Measurements from ENCODE around the gene RALGAPA1. TPM values are rescaled to one million over a fixed set of nuclear protein-coding genes. Genes with fewer than 3 reads are reported as not detected.

The RALGAPA1 gene
- total RNA-seq, 6 experiments from 2014 or later: 12.1 to 16.1 (median 13.2) TPM

GRCh38 chr14:35576856-35577255 is 232.2 kb downstream of the RALGAPA1 start:
- Mint-ChIP-seq H3K27me3 (ENCODE audit: insufficient read depth) (no peaks in the 10 kb centered on the region), H3K4me3 (no peak overlapping the region), H3K36me3 (ENCODE audit: low read depth) (no peaks in the 10 kb centered on the region), H3K4me1 (ENCODE audit: low read depth) (no peaks in the 10 kb centered on the region), H3K9me3 (no peaks in the 10 kb centered on the region), H3K27ac (no peak overlapping the region)
- DNase-seq: no peak
- TF ChIP-seq CTCF (IDR thresholded peaks at IDR 0.05): no peak

DNA sequence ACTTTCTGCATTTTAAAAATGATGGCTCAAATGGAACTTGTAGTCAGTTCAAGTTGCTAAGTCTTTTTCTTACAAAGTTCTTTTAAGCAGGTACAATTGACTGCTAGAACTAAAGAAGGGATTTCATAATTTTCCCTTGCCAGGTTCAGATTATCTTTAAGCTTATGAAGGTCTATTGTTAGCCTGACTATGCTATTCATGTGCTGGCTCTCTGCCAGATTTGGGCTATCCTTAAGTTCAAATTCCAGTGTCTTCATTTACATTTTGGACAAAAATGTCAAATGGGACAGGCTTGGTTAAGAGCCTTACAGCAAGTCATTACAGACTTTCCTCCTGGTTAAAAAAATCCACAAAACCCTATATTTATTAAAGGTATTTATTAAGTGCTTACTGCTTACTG is 232.8 kb downstream of the RALGAPA1 start:
- no peak for DNase-seq
- H3K4me1 Mint-ChIP-seq (ENCODE audit: low read depth): no peaks in the 10 kb centered on the region
- no peaks in the 10 kb centered on the region for H3K36me3 Mint-ChIP-seq (ENCODE audit: low read depth)
- TF ChIP-seq CTCF (IDR thresholded peaks at IDR 0.05): no peak
- H3K9me3 Mint-ChIP-seq: no peaks in the 10 kb centered on the region
- H3K4me3 Mint-ChIP-seq: no peak overlapping the region
- H3K27me3 Mint-ChIP-seq (ENCODE audit: insufficient read depth): no peaks in the 10 kb centered on the region
- no peak overlapping the region for H3K27ac Mint-ChIP-seq

- DNase-seq: no peak
- H3K27me3 Mint-ChIP-seq (ENCODE audit: insufficient read depth): no peaks in the 10 kb centered on the region
- no peaks in the 10 kb centered on the region for H3K36me3 Mint-ChIP-seq (ENCODE audit: low read depth)
- no peak overlapping the region for H3K4me3 Mint-ChIP-seq
- no peak for TF ChIP-seq CTCF (IDR thresholded peaks at IDR 0.05)
- H3K9me3 Mint-ChIP-seq: no peaks in the 10 kb centered on the region
- H3K27ac Mint-ChIP-seq: no peak overlapping the region
- no peaks in the 10 kb centered on the region for H3K4me1 Mint-ChIP-seq (ENCODE audit: low read depth)
These were observed 235.2 kb downstream of the RALGAPA1 start for GRCh38 chr14:35573911-35574310.

GRCh38 chr14:35571598-35571997 is 237.5 kb downstream of the RALGAPA1 start:
- TF ChIP-seq CTCF (IDR thresholded peaks at IDR 0.05): no peak
- Mint-ChIP-seq H3K4me3 (no peak overlapping the region), H3K27me3 (ENCODE audit: insufficient read depth) (no peaks in the 10 kb centered on the region), H3K9me3 (no peaks in the 10 kb centered on the region), H3K4me1 (ENCODE audit: low read depth) (no peaks in the 10 kb centered on the region), H3K36me3 (ENCODE audit: low read depth) (no peaks in the 10 kb centered on the region), H3K27ac (no peak overlapping the region)
- no peak for DNase-seq

DNA sequence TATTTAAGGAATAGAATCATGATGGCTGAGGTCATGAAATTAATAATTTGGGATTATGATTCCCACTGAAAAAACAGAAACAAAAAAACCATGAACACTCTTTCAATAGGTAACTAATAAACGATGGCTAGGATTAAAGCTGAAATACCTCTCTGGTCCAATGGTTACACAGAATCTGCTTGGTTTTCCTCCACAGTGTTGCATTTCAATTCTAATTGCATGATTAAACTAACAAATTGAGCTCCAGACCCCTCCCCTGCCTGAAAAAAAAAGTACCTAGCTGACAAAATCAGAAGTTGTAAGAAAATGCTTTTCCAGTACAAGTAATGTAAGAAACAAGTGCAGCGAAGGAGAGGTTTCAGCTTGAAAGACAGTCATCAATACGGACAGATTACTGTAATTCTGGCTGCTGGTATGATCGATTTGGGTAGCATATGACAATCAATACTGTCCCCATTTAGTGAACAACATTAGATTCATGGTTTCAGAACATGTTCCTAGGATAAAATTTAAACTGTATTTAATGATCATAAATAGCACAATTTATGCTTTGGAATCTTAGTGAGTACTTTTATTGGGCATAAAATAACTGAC is 243.1 kb downstream of the RALGAPA1 start:
- no peak for DNase-seq
- TF ChIP-seq CTCF (IDR thresholded peaks at IDR 0.05): no peak
- no peaks in the 10 kb centered on the region for H3K4me1 Mint-ChIP-seq (ENCODE audit: low read depth)

GRCh38 chr14:35558680-35559079 is 250.4 kb downstream of the RALGAPA1 start:
- Mint-ChIP-seq H3K27ac (no peak overlapping the region), H3K4me3 (no peak overlapping the region), H3K27me3 (ENCODE audit: insufficient read depth) (no peaks in the 10 kb centered on the region), H3K9me3 (no peaks in the 10 kb centered on the region), H3K36me3 (ENCODE audit: low read depth) (no peaks in the 10 kb centered on the region), H3K4me1 (ENCODE audit: low read depth) (peaks cover 14% of the 10 kb centered on the region)
- TF ChIP-seq CTCF (IDR thresholded peaks at IDR 0.05): no peak
- DNase-seq: no peak

More for the DNA sequence above, 243.1 kb downstream of the RALGAPA1 start:
- no peaks in the 10 kb centered on the region for H3K9me3 Mint-ChIP-seq
- no peak overlapping the region for H3K4me3 Mint-ChIP-seq
- no peak overlapping the region for H3K27ac Mint-ChIP-seq
- H3K36me3 Mint-ChIP-seq (ENCODE audit: low read depth): no peaks in the 10 kb centered on the region
- H3K27me3 Mint-ChIP-seq (ENCODE audit: insufficient read depth): no peaks in the 10 kb centered on the region

All from HFFc6 (cell line).